ENCODE data around the gene HMCN1.

- TF ChIP-seq, protein P1, sequence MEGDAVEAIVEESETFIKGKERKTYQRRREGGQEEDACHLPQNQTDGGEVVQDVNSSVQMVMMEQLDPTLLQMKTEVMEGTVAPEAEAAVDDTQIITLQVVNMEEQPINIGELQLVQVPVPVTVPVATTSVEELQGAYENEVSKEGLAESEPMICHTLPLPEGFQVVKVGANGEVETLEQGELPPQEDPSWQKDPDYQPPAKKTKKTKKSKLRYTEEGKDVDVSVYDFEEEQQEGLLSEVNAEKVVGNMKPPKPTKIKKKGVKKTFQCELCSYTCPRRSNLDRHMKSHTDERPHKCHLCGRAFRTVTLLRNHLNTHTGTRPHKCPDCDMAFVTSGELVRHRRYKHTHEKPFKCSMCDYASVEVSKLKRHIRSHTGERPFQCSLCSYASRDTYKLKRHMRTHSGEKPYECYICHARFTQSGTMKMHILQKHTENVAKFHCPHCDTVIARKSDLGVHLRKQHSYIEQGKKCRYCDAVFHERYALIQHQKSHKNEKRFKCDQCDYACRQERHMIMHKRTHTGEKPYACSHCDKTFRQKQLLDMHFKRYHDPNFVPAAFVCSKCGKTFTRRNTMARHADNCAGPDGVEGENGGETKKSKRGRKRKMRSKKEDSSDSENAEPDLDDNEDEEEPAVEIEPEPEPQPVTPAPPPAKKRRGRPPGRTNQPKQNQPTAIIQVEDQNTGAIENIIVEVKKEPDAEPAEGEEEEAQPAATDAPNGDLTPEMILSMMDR (conservative IDR thresholded peaks at IDR 0.05 in 1 of 2, IDR thresholded peaks at IDR 0.05 in 1 of 2; ENCODE audit: low read depth in 1 of 2, low read length in 2 of 2) = no peak
- TF ChIP-seq EZH2 (IDR thresholded peaks at IDR 0.05; ENCODE audit: low read length, missing control alignments) = no peak
These were observed 420.5 kb downstream of the HMCN1 start for GRCh38 chr1:186154651-186155050.
